Neural crest cell (in vitro differentiated cells): ENCODE measurements around the gene KRTAP10-4. TPM values are rescaled to one million over a fixed set of nuclear protein-coding genes. Genes with fewer than 3 reads are reported as not detected.
"Not testable (repeated sequence)": the region's sequence is repeated elsewhere in the genome, so short reads cannot be mapped to it uniquely, and the experiment has no call there.

Experiments used
- DNase-seq: peaks from one replicate; pipeline ENCODE4 v3.0.0; 2021; ENCODE audit warnings: low read depth, mixed read lengths, low spot score
- H3K27ac Mint-ChIP-seq: one replicate; pipeline ENCODE4 v1.8.0; 2021; ENCODE audit warnings: mild to moderate bottlenecking, mixed read lengths; ENCODE audit not compliant: unreplicated experiment
- H3K27me3 Mint-ChIP-seq: 2 replicates; pipeline ENCODE4 v1.8.0; 2021; ENCODE audit warnings: low read depth, mild to moderate bottlenecking, mixed read lengths
- H3K36me3 Mint-ChIP-seq: 2 replicates; pipeline ENCODE4 v1.8.0; 2021; ENCODE audit warnings: low read depth, mild to moderate bottlenecking, mixed read lengths
- H3K4me1 Mint-ChIP-seq: 2 replicates; pipeline ENCODE4 v1.8.0; 2021; ENCODE audit warnings: mixed read lengths
- H3K4me3 Mint-ChIP-seq: one replicate; pipeline ENCODE4 v1.8.0; 2021; ENCODE audit warnings: mild to moderate bottlenecking, mixed read lengths
- H3K9me3 Mint-ChIP-seq: 2 replicates; pipeline ENCODE4 v1.8.0; 2021; ENCODE audit warnings: mixed read lengths
- total RNA-seq: library from RNA; stranded (reverse); gene quantifications from 2 replicates; pipeline ENCODE4 v1.2.1, GENCODE V29; 2021
- TF ChIP-seq, protein P1 (sequence below): fragments of 200-600 bp; sonication (generic); conservative IDR thresholded peaks from 2 replicates; pipeline ENCODE4 v1.5.0; 2021; ENCODE audit warnings: antibody characterized with exemption, mild to moderate bottlenecking

KRTAP10-4 gene
- total RNA-seq, 1 donor from 2014 or later: not detected

GRCh38 chr21:44552136-44552535 lies 21.4 kb upstream of the KRTAP10-4 start:
- TF ChIP-seq, protein P1, sequence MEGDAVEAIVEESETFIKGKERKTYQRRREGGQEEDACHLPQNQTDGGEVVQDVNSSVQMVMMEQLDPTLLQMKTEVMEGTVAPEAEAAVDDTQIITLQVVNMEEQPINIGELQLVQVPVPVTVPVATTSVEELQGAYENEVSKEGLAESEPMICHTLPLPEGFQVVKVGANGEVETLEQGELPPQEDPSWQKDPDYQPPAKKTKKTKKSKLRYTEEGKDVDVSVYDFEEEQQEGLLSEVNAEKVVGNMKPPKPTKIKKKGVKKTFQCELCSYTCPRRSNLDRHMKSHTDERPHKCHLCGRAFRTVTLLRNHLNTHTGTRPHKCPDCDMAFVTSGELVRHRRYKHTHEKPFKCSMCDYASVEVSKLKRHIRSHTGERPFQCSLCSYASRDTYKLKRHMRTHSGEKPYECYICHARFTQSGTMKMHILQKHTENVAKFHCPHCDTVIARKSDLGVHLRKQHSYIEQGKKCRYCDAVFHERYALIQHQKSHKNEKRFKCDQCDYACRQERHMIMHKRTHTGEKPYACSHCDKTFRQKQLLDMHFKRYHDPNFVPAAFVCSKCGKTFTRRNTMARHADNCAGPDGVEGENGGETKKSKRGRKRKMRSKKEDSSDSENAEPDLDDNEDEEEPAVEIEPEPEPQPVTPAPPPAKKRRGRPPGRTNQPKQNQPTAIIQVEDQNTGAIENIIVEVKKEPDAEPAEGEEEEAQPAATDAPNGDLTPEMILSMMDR: no peak
- H3K27ac Mint-ChIP-seq: no peak overlapping the region
- H3K9me3 Mint-ChIP-seq: peaks cover 1% of the 10 kb centered on the region
- DNase-seq: no peak
- no peaks in the 10 kb centered on the region for H3K27me3 Mint-ChIP-seq
- H3K4me1 Mint-ChIP-seq: peaks cover 21% of the 10 kb centered on the region
- no peak overlapping the region for H3K4me3 Mint-ChIP-seq
- peaks cover 6% of the 10 kb centered on the region for H3K36me3 Mint-ChIP-seq

DNA sequence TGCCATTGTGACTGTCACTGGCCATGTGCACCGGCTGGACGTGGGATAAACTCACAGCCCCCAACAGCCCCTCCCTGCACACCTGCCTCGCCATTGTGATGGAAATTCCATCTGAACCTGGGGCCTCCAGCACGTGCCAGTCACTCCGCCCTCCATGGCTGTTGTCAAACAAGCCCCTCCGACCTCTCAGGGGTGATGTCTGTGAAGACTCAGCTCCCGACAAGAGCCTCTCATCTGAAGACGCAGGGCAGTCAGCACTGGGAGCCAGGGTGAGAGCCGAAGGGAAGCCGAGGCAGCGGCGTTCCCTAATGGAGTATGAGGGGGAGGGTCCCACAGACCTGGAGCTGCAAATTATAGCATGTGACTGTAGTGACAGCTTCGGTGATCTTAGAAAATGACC lies 20.8 kb upstream of the KRTAP10-4 start:
- H3K27me3 Mint-ChIP-seq: no peaks in the 10 kb centered on the region
- peaks cover 21% of the 10 kb centered on the region for H3K4me1 Mint-ChIP-seq
- no peak overlapping the region for H3K4me3 Mint-ChIP-seq
- no peak for DNase-seq
- H3K36me3 Mint-ChIP-seq: peaks cover 2% of the 10 kb centered on the region
- TF ChIP-seq, protein P1: no peak
- H3K9me3 Mint-ChIP-seq: no peaks in the 10 kb centered on the region
- H3K27ac Mint-ChIP-seq: no peak overlapping the region

GRCh38 chr21:44555200-44555875 lies 18.2 kb upstream of the KRTAP10-4 start:
- DNase-seq: no peak

DNA sequence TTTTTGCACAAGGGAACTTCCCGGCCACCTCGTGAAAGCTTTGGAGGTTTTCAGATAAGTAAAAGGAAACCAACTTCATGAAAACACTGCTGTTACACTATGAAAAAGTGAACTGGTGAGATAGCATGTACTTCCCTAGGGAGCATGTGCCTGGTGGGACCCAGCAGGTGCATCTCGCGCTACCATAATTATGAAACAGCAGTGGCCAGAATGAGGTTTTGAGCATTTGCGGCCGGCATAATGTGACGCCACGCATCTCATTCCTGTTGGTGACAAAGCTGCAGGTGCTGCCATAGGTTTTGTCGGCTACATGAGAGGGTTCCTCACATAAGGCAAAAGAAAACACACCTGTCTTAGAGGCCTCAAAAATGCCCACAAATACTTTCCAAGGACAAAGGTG lies 16.6 kb upstream of the KRTAP10-4 start:
- H3K4me1 Mint-ChIP-seq: no peaks in the 10 kb centered on the region
- H3K27me3 Mint-ChIP-seq: peaks cover 5% of the 10 kb centered on the region
- no peak overlapping the region for H3K27ac Mint-ChIP-seq
- DNase-seq: no peak
- no peaks in the 10 kb centered on the region for H3K36me3 Mint-ChIP-seq
- H3K4me3 Mint-ChIP-seq: no peak overlapping the region
- H3K9me3 Mint-ChIP-seq: peaks cover 4% of the 10 kb centered on the region
- TF ChIP-seq, protein P1: no peak

More at GRCh38 chr21:44555200-44555875, 18.2 kb upstream of the KRTAP10-4 start:
- Mint-ChIP-seq H3K4me3 (no peak overlapping the region), H3K27ac (peak overlapping the region; percentile 57), H3K4me1 (peaks cover 4% of the 10 kb centered on the region), H3K27me3 (no peaks in the 10 kb centered on the region), H3K9me3 (no peaks in the 10 kb centered on the region), H3K36me3 (no peaks in the 10 kb centered on the region)
- TF ChIP-seq, protein P1: no peak

GRCh38 chr21:44557491-44558328 lies 15.8 kb upstream of the KRTAP10-4 start:
- peaks cover 8% of the 10 kb centered on the region for H3K27me3 Mint-ChIP-seq
- no peaks in the 10 kb centered on the region for H3K36me3 Mint-ChIP-seq
- TF ChIP-seq, protein P1: no peak
- peaks cover 4% of the 10 kb centered on the region for H3K9me3 Mint-ChIP-seq
- H3K4me3 Mint-ChIP-seq: no peak overlapping the region
- no peaks in the 10 kb centered on the region for H3K4me1 Mint-ChIP-seq
- no peak for DNase-seq
- no peak overlapping the region for H3K27ac Mint-ChIP-seq

GRCh38 chr21:44558329-44558675 lies 15.2 kb upstream of the KRTAP10-4 start:
- H3K36me3 Mint-ChIP-seq, DNase-seq, H3K27ac Mint-ChIP-seq, H3K4me1 Mint-ChIP-seq, H3K9me3 Mint-ChIP-seq, H3K4me3 Mint-ChIP-seq, H3K27me3 Mint-ChIP-seq: not testable (repeated sequence)
